IPS-15b (cell line): ENCODE results near the gene ACBD3.
A peak's percentile ranks its signal among the peaks of the same experiment; 100 is the strongest.

Source experiments
- H3K27me3 ChIP-seq: one replicate; pipeline ENCODE4 v1.6.1; 2013; ENCODE audit warnings: low read length; ENCODE audit not compliant: control insufficient read depth, insufficient read depth
- H3K36me3 ChIP-seq: one replicate; pipeline ENCODE4 v1.6.1; 2013; ENCODE audit warnings: low read length; ENCODE audit not compliant: control insufficient read depth, insufficient read depth
- H3K4me1 ChIP-seq: one replicate; pipeline ENCODE4 v1.6.1; 2013; ENCODE audit warnings: mild to moderate bottlenecking, low read length; ENCODE audit not compliant: control insufficient read depth, insufficient read depth
- H3K4me3 ChIP-seq: one replicate; pipeline ENCODE4 v1.5.1; 2013; ENCODE audit warnings: low read depth, low read length
- H3K9ac ChIP-seq: one replicate; pipeline ENCODE4 v1.6.1; 2013; ENCODE audit warnings: low read depth, mild to moderate bottlenecking, low read length
- H3K9me3 ChIP-seq: one replicate; pipeline ENCODE4 v1.6.1; 2013; ENCODE audit warnings: mild to moderate bottlenecking, low read length; ENCODE audit not compliant: control insufficient read depth, insufficient read depth

Gene ACBD3

DNA sequence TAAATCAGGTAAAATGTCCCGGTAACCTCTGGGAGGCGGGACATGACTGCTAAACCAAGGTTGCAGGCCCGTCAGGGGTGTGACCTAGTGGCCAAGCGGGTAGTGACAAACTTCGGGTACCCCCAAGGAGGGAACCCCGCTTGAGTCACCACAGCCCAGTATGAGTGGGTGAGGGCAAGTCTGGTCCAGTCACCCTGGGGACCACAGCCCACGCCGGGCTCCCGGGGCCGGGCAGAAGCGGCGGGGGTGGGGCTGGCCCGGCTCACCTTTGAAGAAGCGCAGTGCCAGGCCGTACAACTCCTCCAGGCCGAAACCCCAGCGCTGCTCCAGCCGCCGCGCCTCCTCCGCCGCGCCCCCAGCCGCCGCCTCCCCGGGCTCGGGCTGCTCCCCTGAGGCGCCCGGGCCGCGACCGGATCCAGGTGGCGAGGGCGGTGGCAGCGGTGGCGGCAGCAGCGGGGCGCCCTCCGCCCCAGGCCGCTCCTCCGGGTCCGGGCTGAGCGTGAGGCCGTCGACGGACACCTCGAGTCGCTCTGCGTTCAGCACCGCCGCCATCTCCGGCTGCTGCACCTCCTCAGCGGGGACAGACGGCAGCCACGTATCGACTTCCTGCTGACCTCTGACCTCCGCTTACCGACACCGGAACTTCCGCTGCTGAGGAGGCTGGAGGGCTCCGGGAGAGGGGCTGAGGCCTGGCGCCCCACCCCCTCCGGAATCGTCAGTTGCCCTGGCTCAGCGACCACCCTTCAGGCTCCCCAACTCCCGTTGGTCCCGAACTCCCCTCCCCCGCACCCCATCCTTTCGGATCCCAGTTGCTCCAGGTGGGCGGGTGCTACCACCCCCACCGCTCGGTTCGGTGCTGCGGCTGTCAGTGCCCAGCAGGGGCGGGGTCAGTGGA, at the start of gene ACBD3:
TSS of gene ACBD3 (minus strand) at position 618 of the 895 bp plus-strand sequence. CDS start at position 552, 66 bp downstream.
- Histone ChIP-seq H3K4me3 (peak within 1 kb of the TSS; percentile 90), H3K4me1 (peaks cover 7% of the 10 kb centered on the region), H3K9ac (peak within 1 kb of the TSS; percentile 57), H3K9me3 (no peaks in the 10 kb centered on the region), H3K36me3 (peaks cover 4% of the 10 kb centered on the region), H3K27me3 (no peaks in the 10 kb centered on the region)

- Histone ChIP-seq H3K36me3 (no peaks in the 10 kb centered on the region), H3K9ac (no peak overlapping the region), H3K9me3 (no peaks in the 10 kb centered on the region), H3K27me3 (no peaks in the 10 kb centered on the region), H3K4me3 (no peak overlapping the region), H3K4me1 (no peaks in the 10 kb centered on the region)
Observed at GRCh38 chr1:226233806-226234205, 47.3 kb upstream of the ACBD3 start.

- no peaks in the 10 kb centered on the region for H3K9me3 ChIP-seq
- H3K9ac ChIP-seq, result no peak overlapping the region
- H3K4me1 ChIP-seq, result no peaks in the 10 kb centered on the region
- no peak overlapping the region for H3K4me3 ChIP-seq
- no peaks in the 10 kb centered on the region for H3K36me3 ChIP-seq
- H3K27me3 ChIP-seq, result no peaks in the 10 kb centered on the region
Observed at GRCh38 chr1:226233293-226233692, 46.8 kb upstream of the ACBD3 start.

DNA sequence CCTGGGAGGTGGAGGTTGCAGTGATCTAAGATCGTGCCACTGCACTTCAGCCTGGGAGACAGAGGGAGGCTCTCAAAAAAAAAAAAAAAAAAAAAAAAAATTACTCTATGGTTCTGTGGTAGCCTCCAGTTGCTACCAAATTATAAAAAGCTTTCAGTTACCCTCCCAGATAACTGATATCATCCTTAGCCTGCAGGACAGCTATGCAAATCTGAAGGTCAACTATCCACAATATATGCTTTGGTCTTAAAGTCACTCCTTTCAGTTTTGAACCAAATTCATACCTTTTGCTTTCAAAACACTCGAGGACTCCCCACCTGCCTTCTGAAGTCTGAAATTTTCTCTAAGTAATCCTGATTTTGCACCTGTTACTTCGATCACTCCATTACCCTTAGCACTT, 40.1 kb upstream of the ACBD3 start:
- Histone ChIP-seq H3K4me3 (no peak overlapping the region), H3K27me3 (peaks cover 24% of the 10 kb centered on the region), H3K9me3 (no peaks in the 10 kb centered on the region), H3K4me1 (no peaks in the 10 kb centered on the region), H3K9ac (no peak overlapping the region), H3K36me3 (no peaks in the 10 kb centered on the region)

DNA sequence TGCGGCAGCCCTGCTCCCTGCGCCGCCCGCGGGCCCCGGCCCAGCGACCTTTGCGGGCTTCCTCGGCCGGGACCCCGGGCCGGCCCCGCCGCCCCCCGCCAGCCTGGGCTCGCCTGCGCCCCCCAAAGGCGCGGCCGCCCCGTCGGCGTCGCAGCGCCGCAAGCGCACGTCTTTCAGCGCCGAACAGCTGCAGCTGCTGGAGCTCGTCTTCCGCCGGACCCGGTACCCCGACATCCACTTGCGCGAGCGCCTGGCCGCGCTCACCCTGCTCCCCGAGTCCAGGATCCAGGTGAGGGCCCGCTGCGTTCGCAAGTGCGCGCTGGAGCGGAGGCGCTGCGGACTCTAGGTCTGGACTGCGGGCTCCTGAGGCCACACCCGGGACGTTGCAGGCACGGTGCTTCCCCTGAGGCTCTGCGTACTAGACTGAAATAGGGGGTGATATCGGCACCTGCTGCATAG, 37.3 kb upstream of the ACBD3 start:
- Histone ChIP-seq H3K9me3 (no peaks in the 10 kb centered on the region), H3K4me3 (peak overlapping the region; percentile 79), H3K9ac (peak overlapping the region; percentile 54), H3K4me1 (peaks cover 5% of the 10 kb centered on the region), H3K36me3 (no peaks in the 10 kb centered on the region), H3K27me3 (peaks cover 24% of the 10 kb centered on the region)

DNA sequence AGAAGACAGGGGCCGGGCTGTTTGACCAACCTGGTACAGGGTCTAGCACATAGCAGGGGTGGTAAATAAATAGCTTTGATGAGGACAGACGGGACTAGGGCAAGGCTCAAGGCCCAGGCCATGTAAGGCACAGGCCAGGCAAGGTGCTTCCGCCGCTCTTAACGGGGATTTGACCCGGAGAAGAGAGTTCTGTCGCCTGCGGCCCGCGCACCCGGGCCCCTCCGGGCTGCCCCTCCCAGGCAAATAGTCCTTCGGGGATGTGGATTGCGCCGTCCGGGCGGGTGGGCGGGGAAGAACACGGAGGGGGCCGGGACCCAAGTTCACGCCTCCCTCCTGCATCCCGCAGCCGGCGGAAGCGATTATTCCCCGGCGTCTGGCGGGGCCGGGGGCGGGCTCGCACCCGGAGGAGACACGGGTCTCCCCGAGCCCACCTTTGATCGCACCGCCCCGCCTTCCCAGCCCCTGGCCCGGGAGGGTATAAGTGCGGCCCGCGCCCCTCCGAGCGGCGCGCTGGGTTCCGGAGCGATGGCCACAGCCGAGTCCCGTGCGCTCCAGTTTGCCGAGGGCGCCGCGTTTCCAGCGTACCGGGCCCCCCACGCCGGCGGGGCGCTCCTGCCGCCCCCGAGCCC, 36.7 kb upstream of the ACBD3 start, which contains the start of gene MIXL1:
TSS of gene MIXL1 (plus strand) at position 508 of the 629 bp plus-strand sequence. CDS start at position 526, 18 bp downstream.
- Histone ChIP-seq H3K9me3 (no peaks in the 10 kb centered on the region), H3K4me3 (peak within 1 kb of the TSS; percentile 79), H3K36me3 (no peaks in the 10 kb centered on the region), H3K27me3 (peaks cover 24% of the 10 kb centered on the region), H3K4me1 (peaks cover 5% of the 10 kb centered on the region), H3K9ac (peak within 1 kb of the TSS; percentile 54)

GRCh38 chr1:226222686-226223085, 36.1 kb upstream of the ACBD3 start:
- Histone ChIP-seq H3K4me1 (peaks cover 5% of the 10 kb centered on the region), H3K27me3 (peaks cover 24% of the 10 kb centered on the region), H3K4me3 (peak overlapping the region; percentile 45), H3K9me3 (no peaks in the 10 kb centered on the region), H3K36me3 (no peaks in the 10 kb centered on the region), H3K9ac (no peak overlapping the region)

DNA sequence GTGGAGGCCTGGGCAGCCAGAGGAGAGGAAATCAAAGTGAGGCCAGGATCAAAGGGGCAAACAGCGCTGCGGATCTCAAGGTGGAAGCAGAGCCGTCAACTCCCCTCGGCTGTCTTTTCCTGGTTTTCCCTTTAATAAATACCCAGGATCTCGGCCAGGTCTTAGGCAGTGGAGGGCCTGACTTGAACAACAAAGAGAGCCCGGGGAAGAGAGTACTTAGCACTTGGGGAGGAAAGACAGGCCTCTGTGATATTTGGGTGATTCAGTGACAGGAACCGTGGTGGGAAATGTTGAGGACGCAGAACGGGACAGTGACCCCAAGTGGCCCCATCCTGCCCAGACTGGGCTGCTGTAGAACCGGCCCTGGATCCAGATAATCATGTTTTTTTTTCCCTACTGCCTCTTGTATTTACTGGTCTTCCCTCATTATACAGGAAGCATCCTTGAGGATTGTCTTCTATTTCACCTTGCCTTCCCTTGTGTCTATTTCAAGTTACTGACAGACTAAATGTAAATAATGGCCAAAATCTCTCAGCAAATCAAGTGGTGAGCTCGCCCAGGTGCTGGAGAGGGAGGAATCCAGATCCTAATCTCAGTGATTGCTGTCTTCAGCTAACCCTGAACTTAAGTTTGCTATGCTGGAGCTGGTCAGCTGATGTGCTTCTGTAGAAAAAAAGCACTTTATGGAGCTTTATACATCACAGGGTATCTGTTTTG, 34.1 kb upstream of the ACBD3 start:
- Histone ChIP-seq H3K4me1 (peaks cover 5% of the 10 kb centered on the region), H3K4me3 (no peak overlapping the region), H3K27me3 (peaks cover 20% of the 10 kb centered on the region), H3K9me3 (no peaks in the 10 kb centered on the region), H3K9ac (no peak overlapping the region), H3K36me3 (no peaks in the 10 kb centered on the region)

- Histone ChIP-seq H3K9ac (no peak overlapping the region), H3K4me3 (no peak overlapping the region), H3K9me3 (no peaks in the 10 kb centered on the region), H3K4me1 (peaks cover 9% of the 10 kb centered on the region), H3K27me3 (peaks cover 3% of the 10 kb centered on the region), H3K36me3 (no peaks in the 10 kb centered on the region)
Observed at GRCh38 chr1:226217273-226217672, 30.7 kb upstream of the ACBD3 start.

- Histone ChIP-seq H3K9ac (no peak overlapping the region), H3K9me3 (no peaks in the 10 kb centered on the region), H3K4me3 (no peak overlapping the region), H3K36me3 (no peaks in the 10 kb centered on the region), H3K4me1 (peaks cover 12% of the 10 kb centered on the region), H3K27me3 (no peaks in the 10 kb centered on the region)
Observed at GRCh38 chr1:226216056-226216455, 29.5 kb upstream of the ACBD3 start.

DNA sequence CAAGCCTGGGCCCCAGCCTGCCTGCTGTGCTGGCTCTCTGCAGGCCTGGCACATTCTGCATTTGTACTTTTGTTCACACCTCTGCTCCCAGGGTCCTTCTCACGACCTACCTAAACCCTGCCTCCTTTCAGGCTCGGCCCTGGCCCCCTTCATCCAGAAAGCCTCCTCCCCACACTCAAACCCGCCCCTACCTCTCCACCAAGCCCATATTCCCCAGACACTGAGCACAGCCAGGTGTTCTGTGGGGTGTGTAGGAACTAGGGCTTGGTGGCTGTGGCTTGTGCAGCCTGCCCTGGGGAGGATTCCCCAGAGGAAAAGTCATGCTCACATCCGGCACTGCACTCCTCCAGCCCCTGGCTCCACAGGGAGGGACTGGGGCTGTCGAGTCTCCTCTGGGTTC, 28.7 kb upstream of the ACBD3 start:
- Histone ChIP-seq H3K9ac (no peak overlapping the region), H3K9me3 (no peaks in the 10 kb centered on the region), H3K27me3 (no peaks in the 10 kb centered on the region), H3K4me1 (peaks cover 15% of the 10 kb centered on the region), H3K4me3 (no peak overlapping the region), H3K36me3 (no peaks in the 10 kb centered on the region)
